ENCODE results near the gene TRAFD1. TPM values are rescaled to one million over a fixed set of nuclear protein-coding genes. Genes with fewer than 3 reads are reported as not detected.

Gene TRAFD1
- total RNA-seq, 4 donors from 2014 or later, result 46.3 to 82.9 (median 67.4) TPM

- WGBS, 2 donors, result 0 to 6% methylated on average over 1 of the region's 1 CpG
- TF ChIP-seq CTCF (IDR thresholded peaks at IDR 0.05), result no peak
- TF ChIP-seq POLR2A (IDR thresholded peaks at IDR 0.05), result no peak
- peak in 1 of 2 donors; percentile 8 for DNase-seq (ENCODE audit: low spot score in 2 of 2)
- H3K4me3 ChIP-seq (ENCODE audit: low read depth, poor library complexity, severe bottlenecking), result no peak overlapping the region
- intact Hi-C loops (cut with DNase I; ENCODE audit: low total_unique reads), result no loop called here
Measured at GRCh38 chr12:112124918-112125249, 476 bp upstream of the TRAFD1 start.

- WGBS, 2 donors, result 2% methylated on average over 24 to 25 of the region's 25 CpGs
- TF ChIP-seq POLR2A (IDR thresholded peaks at IDR 0.05) (no peak), CTCF (IDR thresholded peaks at IDR 0.05) (no peak)
- H3K4me3 ChIP-seq (ENCODE audit: low read depth, poor library complexity, severe bottlenecking), result peak overlapping the region; percentile 80
- intact Hi-C loops (cut with DNase I; ENCODE audit: low total_unique reads), result no loop called here
- no peak for DNase-seq (ENCODE audit: low spot score in 2 of 2)
Measured at GRCh38 chr12:112126000-112126438, 659 bp downstream of the TRAFD1 start.

GRCh38 chr12:112126911-112127310 lies 1.6 kb downstream of the TRAFD1 start:
- H3K4me3 ChIP-seq (ENCODE audit: low read depth, poor library complexity, severe bottlenecking), result no peak overlapping the region
- intact Hi-C loops (cut with DNase I; ENCODE audit: low total_unique reads), result no loop called here
- TF ChIP-seq CTCF (IDR thresholded peaks at IDR 0.05) (no peak), POLR2A (IDR thresholded peaks at IDR 0.05) (no peak)
- peak in 1 of 2 donors; percentile 28 for DNase-seq (ENCODE audit: low spot score in 2 of 2)
- WGBS, 2 donors, result 56% methylated on average over 7 of the region's 7 CpGs

GRCh38 chr12:112130441-112130998 lies 5.2 kb downstream of the TRAFD1 start:
- WGBS, 2 donors, result 4% methylated on average over 2 of the region's 2 CpGs
- no peak for TF ChIP-seq CTCF (IDR thresholded peaks at IDR 0.05)
- no peak for TF ChIP-seq POLR2A (IDR thresholded peaks at IDR 0.05)
- no peak for DNase-seq (ENCODE audit: low spot score in 2 of 2)
- intact Hi-C loops (cut with DNase I; ENCODE audit: low total_unique reads), result no loop called here
- H3K4me3 ChIP-seq (ENCODE audit: low read depth, poor library complexity, severe bottlenecking), result no peak overlapping the region

GRCh38 chr12:112131686-112132085 lies 6.3 kb downstream of the TRAFD1 start:
- WGBS, 2 donors, result 40 to 41% methylated on average over 1 of the region's 1 CpG
- DNase-seq (ENCODE audit: low spot score in 2 of 2), result no peak
- TF ChIP-seq CTCF (IDR thresholded peaks at IDR 0.05), result no peak
- no peak for TF ChIP-seq POLR2A (IDR thresholded peaks at IDR 0.05)
- no peak overlapping the region for H3K4me3 ChIP-seq (ENCODE audit: low read depth, poor library complexity, severe bottlenecking)
- intact Hi-C loops (cut with DNase I; ENCODE audit: low total_unique reads), result no loop called here

GRCh38 chr12:112133418-112133817 lies 8.1 kb downstream of the TRAFD1 start:
- DNase-seq (ENCODE audit: low spot score in 2 of 2), result peak in 1 of 2 donors; percentile 56
- intact Hi-C loops (cut with DNase I; ENCODE audit: low total_unique reads), result no loop called here
- H3K4me3 ChIP-seq (ENCODE audit: low read depth, poor library complexity, severe bottlenecking), result no peak overlapping the region
- TF ChIP-seq CTCF (IDR thresholded peaks at IDR 0.05) (no peak), POLR2A (IDR thresholded peaks at IDR 0.05) (no peak)
- 80 to 86% methylated on average over 5 of the region's 5 CpGs for WGBS, 2 donors
